ENCODE data around the gene CDK5RAP3.
"Not testable (repeated sequence)": the region's sequence is repeated elsewhere in the genome, so short reads cannot be mapped to it uniquely, and the experiment has no call there.

The CDK5RAP3 gene

GRCh38 chr17:47982091-47982617 is 11.2 kb downstream of the CDK5RAP3 start:
- H3K36me3 ChIP-seq: peaks cover 84% of the 10 kb centered on the region
- no peak overlapping the region for H3K4me3 ChIP-seq (ENCODE audit: low read depth in 1 of 2, low read length in 1 of 2)
- H3K9me3 ChIP-seq: no peaks in the 10 kb centered on the region
- peaks cover 4% of the 10 kb centered on the region for H3K27me3 ChIP-seq
- no peak for TF ChIP-seq CTCF (IDR thresholded peaks at IDR 0.05)
- H3K4me1 ChIP-seq (ENCODE audit: control insufficient read depth in 1 of 2, insufficient read depth in 1 of 2, low read depth in 1 of 2, low read length in 1 of 2): no peaks in the 10 kb centered on the region
- no peak overlapping the region for H3K27ac ChIP-seq

GRCh38 chr17:47982645-47983390 is 11.9 kb downstream of the CDK5RAP3 start:
- H3K36me3 ChIP-seq: peaks cover 78% of the 10 kb centered on the region
- H3K9me3 ChIP-seq: no peaks in the 10 kb centered on the region
- H3K27ac ChIP-seq: no peak overlapping the region
- peaks cover 10% of the 10 kb centered on the region for H3K27me3 ChIP-seq
- H3K4me1 ChIP-seq (ENCODE audit: control insufficient read depth in 1 of 2, insufficient read depth in 1 of 2, low read depth in 1 of 2, low read length in 1 of 2): no peaks in the 10 kb centered on the region
- TF ChIP-seq CTCF (IDR thresholded peaks at IDR 0.05): no peak
- H3K4me3 ChIP-seq (ENCODE audit: low read depth in 1 of 2, low read length in 1 of 2): no peak overlapping the region

GRCh38 chr17:47983492-47984223 is 12.7 kb downstream of the CDK5RAP3 start:
- H3K36me3 ChIP-seq: peaks cover 69% of the 10 kb centered on the region
- peaks cover 15% of the 10 kb centered on the region for H3K27me3 ChIP-seq
- H3K27ac ChIP-seq: no peak overlapping the region
- no peaks in the 10 kb centered on the region for H3K9me3 ChIP-seq
- H3K4me3 ChIP-seq (ENCODE audit: low read depth in 1 of 2, low read length in 1 of 2): no peak overlapping the region
- no peaks in the 10 kb centered on the region for H3K4me1 ChIP-seq (ENCODE audit: control insufficient read depth in 1 of 2, insufficient read depth in 1 of 2, low read depth in 1 of 2, low read length in 1 of 2)
- no peak for TF ChIP-seq CTCF (IDR thresholded peaks at IDR 0.05)

GRCh38 chr17:47986520-47986919 is 15.6 kb downstream of the CDK5RAP3 start:
- Histone ChIP-seq H3K36me3 (peaks cover 41% of the 10 kb centered on the region), H3K9me3 (no peaks in the 10 kb centered on the region), H3K4me3 (ENCODE audit: low read depth in 1 of 2, low read length in 1 of 2) (no peak overlapping the region), H3K27ac (no peak overlapping the region), H3K4me1 (ENCODE audit: control insufficient read depth in 1 of 2, insufficient read depth in 1 of 2, low read depth in 1 of 2, low read length in 1 of 2) (no peaks in the 10 kb centered on the region), H3K27me3 (peaks cover 25% of the 10 kb centered on the region)
- TF ChIP-seq CTCF (IDR thresholded peaks at IDR 0.05): no peak

GRCh38 chr17:47987240-47987835 is 16.4 kb downstream of the CDK5RAP3 start:
- H3K4me3 ChIP-seq (ENCODE audit: low read depth in 1 of 2, low read length in 1 of 2): no peak overlapping the region
- H3K27ac ChIP-seq: no peak overlapping the region
- peaks cover 32% of the 10 kb centered on the region for H3K36me3 ChIP-seq
- no peaks in the 10 kb centered on the region for H3K4me1 ChIP-seq (ENCODE audit: control insufficient read depth in 1 of 2, insufficient read depth in 1 of 2, low read depth in 1 of 2, low read length in 1 of 2)
- H3K9me3 ChIP-seq: no peaks in the 10 kb centered on the region
- peaks cover 25% of the 10 kb centered on the region for H3K27me3 ChIP-seq
- no peak for TF ChIP-seq CTCF (IDR thresholded peaks at IDR 0.05)

- not testable (repeated sequence) for H3K27ac ChIP-seq; H3K4me3 ChIP-seq (ENCODE audit: low read depth in 1 of 2, low read length in 1 of 2); H3K4me1 ChIP-seq (ENCODE audit: control insufficient read depth in 1 of 2, insufficient read depth in 1 of 2, low read depth in 1 of 2, low read length in 1 of 2); H3K9me3 ChIP-seq
- H3K27me3 ChIP-seq: peaks cover 25% of the 10 kb centered on the region
- H3K36me3 ChIP-seq: peaks cover 21% of the 10 kb centered on the region
Measured at GRCh38 chr17:47988445-47988844, 17.5 kb downstream of the CDK5RAP3 start.
